Lower leg skin (tissue), 3 donors: ENCODE results near the gene NTS.

Experiments
- CTCF ChIP-seq, 3 donors: fragments of 450-650 bp; IDR thresholded peaks; one replicate each; pipeline ENCODE4 v1.5.1; 2016; ENCODE audit warnings: antibody characterized with exemption in 3 of 3, mild to moderate bottlenecking in 3 of 3, moderate library complexity in 2 of 3
- POLR2A ChIP-seq, 2 donors: fragments of 450-650 bp; IDR thresholded peaks; one replicate each; pipeline ENCODE4 v1.6.1; 2016 to 2017; ENCODE audit warnings: antibody characterized with exemption in 2 of 2, mild to moderate bottlenecking in 1 of 2, moderate library complexity in 1 of 2

- TF ChIP-seq CTCF (IDR thresholded peaks at IDR 0.05) (no peak), POLR2A (IDR thresholded peaks at IDR 0.05) (no peak)
Observed at GRCh38 chr12:85883763-85884162, 9.7 kb downstream of the NTS start.
